ENCODE results near the gene RABGGTA. TPM values are rescaled to one million over a fixed set of nuclear protein-coding genes. Genes with fewer than 3 reads are reported as not detected.

Gene RABGGTA
- total and polyA plus RNA-seq, 9 donors, result 7.9 to 48.3 (median 23.1) TPM

GRCh38 chr14:24232645-24233537 lies 38.5 kb downstream of the RABGGTA start, which contains the start of gene GMPR2:
TSS of gene GMPR2 (plus strand) at chr14:24232929. CDS start at chr14:24233254, 325 bp downstream.
- Histone ChIP-seq H3K27ac (peak within 1 kb of the TSS; percentile 74 to 79), H3K9me3 (no peaks in the 10 kb centered on the region), H3K36me3 (no peaks in the 10 kb centered on the region), H3K27me3 (no peaks in the 10 kb centered on the region), H3K4me3 (peak within 1 kb of the TSS; percentile 84), H3K4me1 (ENCODE audit: insufficient read depth) (peaks cover 8% of the 10 kb centered on the region)
- TF ChIP-seq POLR2A (IDR thresholded peaks at IDR 0.05), result peak; percentile 38
- TF ChIP-seq CTCF (IDR thresholded peaks at IDR 0.05), result no peak
- DNase-seq, result no peak
- 3 to 6% (median 3%) methylated on average over 38 of the region's 38 CpGs for WGBS, 3 donors
- intact Hi-C loops (cut with DNase I), result loop anchor here in 1 of 4 donors (5.0 kb wide), 1 partner anchor 209 kb away; the partner anchor contains the start of gene SDR39U1

- WGBS, 3 donors, result 0 to 2% (median 0%) methylated on average over 30 of the region's 30 CpGs
- Histone ChIP-seq H3K4me3 (peak within 1 kb of the TSS; percentile 84), H3K9me3 (no peaks in the 10 kb centered on the region), H3K36me3 (no peaks in the 10 kb centered on the region), H3K4me1 (ENCODE audit: insufficient read depth) (peaks cover 8% of the 10 kb centered on the region), H3K27me3 (no peaks in the 10 kb centered on the region), H3K27ac (peak within 1 kb of the TSS; percentile 74 to 79)
- DNase-seq, result peak; percentile 90 to 95 (median 92)
- intact Hi-C loops (cut with DNase I), result loop anchor here in 1 of 4 donors (5.0 kb wide), 1 partner anchor 210 kb away; the partner anchor contains the start of gene SDR39U1
- peak; percentile 21 for TF ChIP-seq EP300 (IDR thresholded peaks at IDR 0.05)
- peak; percentile 45 for TF ChIP-seq POLR2A (IDR thresholded peaks at IDR 0.05)
- TF ChIP-seq CTCF (IDR thresholded peaks at IDR 0.05), result no peak
Observed at GRCh38 chr14:24232121-24232644, 39.2 kb downstream of the RABGGTA start, which contains the start of gene NEDD8. TSS of gene NEDD8 (minus strand) at chr14:24232367. CDS start at chr14:24232267, 100 bp downstream.

- H3K4me3 ChIP-seq, result peak overlapping the region; percentile 84
- TF ChIP-seq POLR2A (IDR thresholded peaks at IDR 0.05), result no peak
- no peak for TF ChIP-seq EP300 (IDR thresholded peaks at IDR 0.05)
- TF ChIP-seq CTCF (IDR thresholded peaks at IDR 0.05), result no peak
- peaks cover 8% of the 10 kb centered on the region for H3K4me1 ChIP-seq (ENCODE audit: insufficient read depth)
- intact Hi-C loops (cut with DNase I), result loop anchor here in 1 of 4 donors (5.0 kb wide), 1 partner anchor 211 kb away; the partner anchor contains the start of gene SDR39U1
- no peak for DNase-seq
- WGBS, 3 donors, result 6 to 9% (median 7%) methylated on average over 20 to 23 of the region's 23 CpGs
- H3K27ac ChIP-seq, result peak overlapping the region; percentile 74 to 79
- no peaks in the 10 kb centered on the region for H3K36me3 ChIP-seq
- no peaks in the 10 kb centered on the region for H3K9me3 ChIP-seq
- H3K27me3 ChIP-seq, result no peaks in the 10 kb centered on the region
Observed at GRCh38 chr14:24231263-24232120, 39.9 kb downstream of the RABGGTA start.

GRCh38 chr14:24228902-24229301 lies 42.5 kb downstream of the RABGGTA start:
- Histone ChIP-seq H3K4me1 (ENCODE audit: insufficient read depth) (peaks cover 8% of the 10 kb centered on the region), H3K9me3 (no peaks in the 10 kb centered on the region), H3K4me3 (no peak overlapping the region), H3K36me3 (no peaks in the 10 kb centered on the region), H3K27me3 (no peaks in the 10 kb centered on the region), H3K27ac (no peak overlapping the region)
- no peak for TF ChIP-seq POLR2A (IDR thresholded peaks at IDR 0.05)
- TF ChIP-seq EP300 (IDR thresholded peaks at IDR 0.05), result no peak
- no peak for TF ChIP-seq CTCF (IDR thresholded peaks at IDR 0.05)
- 0 to 94% (median 34%) methylated on average over 1 of the region's 1 CpG for WGBS, 3 donors
- DNase-seq, result no peak
- intact Hi-C loops (cut with DNase I), result no loop called here

All from ovary (tissue), 9 donors.